GM11168 (cell line): Measurements from ENCODE around the gene LSM14A.
"Not testable (repeated sequence)": the region's sequence is repeated elsewhere in the genome, so short reads cannot be mapped to it uniquely, and the experiment has no call there.

Experiments used
- in situ Hi-C: fragments of 300-500 bp; cut with MboI; formaldehyde crosslinking; loops from one replicate; pipeline ENCODE4 v1.12.0; 2022; ENCODE audit warnings: low sequenced_read_pairs; ENCODE audit not compliant: unreplicated experiment

The LSM14A gene

GRCh38 chr19:34189199-34189916, 17.1 kb downstream of the LSM14A start:
- in situ Hi-C loops = no loop called here

- in situ Hi-C loops = no loop called here
Measured at GRCh38 chr19:34189917-34190425, 17.7 kb downstream of the LSM14A start.

DNA sequence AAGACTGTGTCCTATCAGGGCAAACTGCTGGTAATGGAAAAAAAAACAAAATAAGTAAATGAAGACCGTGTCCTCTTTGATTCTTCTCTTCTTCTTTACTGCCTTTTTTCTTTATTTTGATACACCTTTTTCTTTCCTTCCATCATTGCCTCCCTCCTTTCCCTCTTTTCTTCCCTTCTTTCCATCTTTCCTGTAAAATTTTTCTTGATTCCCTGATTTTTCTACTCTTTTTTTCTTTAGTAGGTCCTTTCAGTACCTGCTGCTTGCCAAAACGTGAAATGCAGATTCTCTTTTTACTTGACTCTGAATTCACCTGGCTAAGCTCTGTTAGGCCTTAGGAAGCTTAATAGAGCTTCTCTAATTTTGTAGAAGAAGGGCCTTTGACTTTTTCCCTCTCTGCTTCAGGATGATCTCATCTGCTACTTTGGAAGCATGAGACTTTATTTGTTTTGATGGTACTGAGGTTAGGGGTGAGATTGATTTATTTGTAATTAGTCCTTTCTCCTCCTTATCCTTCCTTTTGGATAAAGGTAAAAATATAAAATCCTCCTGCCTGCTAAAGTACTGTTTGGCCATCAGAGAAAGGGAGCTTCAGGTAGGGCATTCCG, 19.2 kb downstream of the LSM14A start:
- in situ Hi-C loops = no loop called here

DNA sequence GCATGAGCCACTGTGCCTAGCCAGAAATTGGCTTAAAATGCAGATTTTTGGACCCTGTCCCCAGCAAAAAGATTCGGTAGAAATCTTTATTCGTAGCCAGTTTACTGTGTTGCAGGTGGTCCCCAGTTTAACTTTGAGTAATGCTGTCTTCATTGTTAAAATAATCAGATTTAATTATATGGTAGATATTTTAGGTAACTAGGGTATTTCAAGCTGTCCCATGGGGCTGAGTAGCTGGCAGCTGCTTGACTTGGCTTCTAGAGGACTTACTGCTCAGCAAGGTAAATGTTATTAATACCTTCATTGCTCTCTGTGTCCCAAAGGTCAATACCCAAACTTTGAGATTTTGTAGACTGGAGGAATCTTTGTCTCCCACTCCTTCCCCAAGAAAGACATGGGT, 21.1 kb downstream of the LSM14A start:
- in situ Hi-C loops = no loop called here

- in situ Hi-C loops = no loop called here
Measured at GRCh38 chr19:34193876-34194275, 21.6 kb downstream of the LSM14A start.

GRCh38 chr19:34201133-34201532, 28.8 kb downstream of the LSM14A start:
- in situ Hi-C loops = no loop called here

DNA sequence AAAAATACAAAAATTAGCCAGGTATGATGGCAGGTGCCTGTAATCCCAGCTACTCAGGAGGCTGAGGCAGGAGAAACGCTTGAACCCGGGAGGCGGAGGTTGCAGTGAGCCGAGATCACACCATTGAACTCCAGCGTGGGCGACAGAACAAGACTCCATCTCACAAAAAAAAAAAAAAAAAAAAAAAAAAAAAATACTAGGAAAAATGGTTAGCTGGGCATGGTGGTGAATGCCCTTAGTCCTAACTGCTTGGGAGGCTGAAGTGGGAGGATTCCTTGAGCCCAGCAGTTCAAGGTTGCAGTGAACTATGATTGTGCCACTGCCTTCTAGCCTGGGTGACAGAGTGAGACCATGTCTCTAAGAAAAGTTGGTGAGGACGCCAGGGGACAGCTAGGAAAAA, 33.0 kb downstream of the LSM14A start:
- in situ Hi-C loops = not testable (repeated sequence)

DNA sequence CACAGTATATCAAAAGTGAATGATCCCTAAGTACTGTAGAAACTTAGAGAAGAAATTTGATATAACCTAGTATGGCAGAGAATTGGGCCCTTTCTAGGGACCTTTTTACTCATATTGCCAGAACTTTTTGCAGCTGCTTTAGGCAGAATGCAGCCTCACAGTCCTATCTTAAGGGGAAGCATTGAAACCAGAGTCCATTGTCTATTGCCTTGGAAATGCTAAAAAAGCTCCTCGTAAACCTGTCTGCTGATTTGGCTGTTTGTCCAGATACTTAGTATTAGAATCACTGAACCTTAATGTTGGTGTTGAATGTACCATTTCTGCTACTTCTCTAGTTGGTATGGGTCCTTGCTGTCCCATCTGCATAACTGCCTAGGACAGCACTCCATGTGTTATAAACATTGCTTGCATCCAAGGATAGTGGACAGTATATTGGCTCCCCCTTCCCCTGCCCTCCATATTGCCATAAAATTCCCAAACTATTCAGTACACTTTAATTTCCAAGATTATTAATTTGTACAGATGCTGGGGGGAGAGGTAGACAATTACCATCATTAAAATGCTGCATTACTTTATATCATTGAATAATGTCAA, 36.1 kb downstream of the LSM14A start:
- in situ Hi-C loops = no loop called here

DNA sequence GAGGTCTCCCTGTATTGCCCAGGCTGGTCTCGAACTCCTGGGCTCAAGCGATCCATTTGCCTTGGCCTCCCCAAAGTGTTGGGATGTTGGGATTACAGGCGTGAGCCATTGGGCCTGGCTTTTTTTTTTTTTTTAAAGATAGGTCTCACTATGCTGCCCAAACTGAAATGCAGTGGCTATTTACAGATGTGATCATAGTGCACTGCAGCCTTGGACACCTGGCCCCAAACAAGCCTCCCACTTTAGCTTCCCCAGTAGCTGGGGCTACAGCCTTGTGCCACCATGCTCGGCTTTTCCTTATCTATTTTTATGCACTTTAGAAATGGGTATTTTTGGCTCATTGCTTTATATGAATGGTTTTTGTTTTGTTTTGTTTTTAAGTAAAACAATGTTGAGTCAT, 37.4 kb downstream of the LSM14A start:
- in situ Hi-C loops = no loop called here

GRCh38 chr19:34213283-34213682, 41.0 kb downstream of the LSM14A start:
- in situ Hi-C loops = no loop called here

DNA sequence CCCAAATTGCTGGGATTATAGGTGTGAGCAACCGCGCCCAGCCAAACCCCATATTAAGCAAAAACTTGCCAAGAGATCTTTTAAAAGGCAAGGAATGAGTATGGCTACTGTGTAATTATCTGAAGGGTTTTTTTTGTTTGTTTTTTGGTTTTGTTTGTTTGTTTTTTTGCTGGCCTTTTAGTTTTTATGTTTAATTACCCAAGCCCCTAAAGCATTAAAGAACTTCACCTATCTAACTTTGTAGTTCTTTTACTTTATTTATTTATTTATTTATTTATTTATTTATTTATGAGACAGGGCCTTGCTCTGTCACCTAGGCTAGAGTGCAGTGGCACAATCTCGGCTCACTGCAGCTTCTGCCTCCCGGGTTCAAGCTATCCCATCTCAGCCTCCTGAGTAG, 41.7 kb downstream of the LSM14A start:
- in situ Hi-C loops = no loop called here

DNA sequence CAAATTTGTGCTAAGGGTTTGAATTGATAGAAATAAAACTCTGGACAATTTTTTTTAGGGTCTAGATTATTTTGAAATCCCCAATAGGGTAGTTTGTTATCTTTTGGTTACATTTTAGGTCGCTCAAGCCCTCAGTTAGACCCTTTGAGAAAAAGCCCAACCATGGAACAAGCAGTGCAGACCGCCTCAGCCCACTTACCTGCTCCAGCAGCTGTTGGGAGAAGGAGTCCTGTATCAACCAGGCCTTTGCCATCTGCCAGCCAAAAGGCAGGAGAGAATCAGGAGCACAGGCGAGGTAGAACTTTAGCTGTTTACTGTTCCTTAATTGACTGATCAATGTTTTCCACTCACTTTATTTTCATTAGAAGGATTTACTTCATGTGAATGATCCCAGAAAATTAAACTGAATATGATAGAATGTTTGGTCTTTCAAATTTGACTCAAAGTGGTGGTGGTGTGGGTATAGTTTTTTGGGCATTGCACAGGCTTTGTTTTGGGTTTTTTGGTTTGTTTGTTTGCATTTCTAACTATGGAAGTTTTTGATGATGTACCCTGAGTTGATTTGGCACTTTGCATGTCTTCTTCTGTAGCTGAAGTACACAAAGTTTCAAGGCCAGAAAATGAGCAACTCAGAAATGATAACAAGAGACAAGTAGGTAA, 42.8 kb downstream of the LSM14A start:
- in situ Hi-C loops = no loop called here

DNA sequence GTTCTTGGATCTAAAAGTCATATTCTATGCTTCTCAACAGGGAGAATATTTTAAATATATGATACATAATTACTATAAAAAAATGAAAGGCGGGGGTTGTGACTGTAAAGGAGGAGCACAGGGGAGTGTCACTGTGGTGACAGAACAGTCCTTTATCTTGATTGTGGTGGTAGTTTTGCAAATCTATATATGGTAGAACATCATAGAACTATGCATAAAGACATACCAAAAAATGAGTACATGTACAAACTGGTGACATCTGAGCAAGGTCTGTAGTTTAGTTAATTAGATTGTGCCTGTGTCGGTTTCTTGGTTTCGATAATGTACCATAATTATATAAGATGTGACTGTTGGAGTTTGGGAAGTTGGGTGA, 43.3 kb downstream of the LSM14A start:
- in situ Hi-C loops = no loop called here

GRCh38 chr19:34216745-34217219, 44.5 kb downstream of the LSM14A start:
- in situ Hi-C loops = not testable (repeated sequence)

- in situ Hi-C loops = no loop called here
Measured at GRCh38 chr19:34217952-34218817, 45.9 kb downstream of the LSM14A start.

GRCh38 chr19:34218818-34219164, 46.5 kb downstream of the LSM14A start:
- in situ Hi-C loops = no loop called here

- in situ Hi-C loops = no loop called here
Measured at GRCh38 chr19:34220472-34221063, 48.3 kb downstream of the LSM14A start.

DNA sequence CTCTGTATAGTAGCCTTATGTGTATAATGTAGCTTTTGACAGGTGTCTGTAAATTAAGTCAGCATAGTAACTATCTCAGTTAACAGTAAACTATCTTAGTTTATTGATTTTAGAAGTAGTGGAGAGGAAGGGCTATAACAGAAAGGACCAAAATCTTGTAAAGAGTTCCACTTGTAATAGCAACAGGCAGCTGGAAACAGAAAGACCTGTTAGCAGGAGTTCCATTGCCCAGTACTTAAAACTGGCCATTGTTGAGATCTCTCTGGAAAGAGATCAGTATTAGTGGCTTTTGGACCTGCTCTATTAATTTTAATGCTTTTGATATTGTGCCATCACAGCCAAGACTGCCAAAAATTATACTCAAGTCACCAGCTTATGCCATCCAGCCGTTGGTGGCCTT, 50.1 kb downstream of the LSM14A start:
- in situ Hi-C loops = no loop called here

DNA sequence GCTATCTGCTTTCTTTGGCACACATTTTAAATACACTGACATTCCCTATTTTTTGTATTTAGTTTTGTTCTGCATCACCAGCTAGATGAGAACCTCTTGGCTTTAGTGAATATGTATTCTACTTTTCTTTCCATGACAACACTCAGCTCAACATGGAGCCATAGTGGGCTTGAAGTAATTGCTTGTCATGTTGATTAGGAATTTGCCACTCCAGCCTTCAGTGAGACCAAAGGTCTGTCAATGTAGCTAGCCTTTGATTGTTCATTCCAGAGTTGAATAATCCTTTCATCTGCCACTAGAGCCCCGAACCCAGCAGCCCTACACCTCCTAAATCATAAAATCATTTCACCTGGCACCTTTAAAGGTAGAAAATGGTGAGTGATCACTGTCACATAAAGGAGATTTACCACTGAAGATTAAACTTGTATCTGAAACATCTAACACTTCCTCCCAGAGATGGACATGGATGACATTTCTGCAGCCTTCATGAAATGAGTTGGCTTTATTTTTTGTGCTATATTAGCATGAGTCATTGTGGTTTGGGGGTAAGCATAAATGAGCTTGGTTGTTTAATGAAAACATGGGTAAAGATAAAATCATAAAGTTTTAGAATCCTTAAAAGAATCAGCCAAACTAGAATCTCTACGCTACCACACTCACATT, 52.8 kb downstream of the LSM14A start:
- in situ Hi-C loops = no loop called here
